SIG-M5 treated with dmso at 0.1 percent for 504 hours (cell line): ENCODE results near the gene KDM2A.
A peak's percentile ranks its signal among the peaks of the same experiment; 100 is the strongest.

ENCODE experiments used
- DNase-seq: peaks from one replicate; lab custom pipeline; 2025; ENCODE audit not compliant: unreplicated experiment; lab: John Stamatoyannopoulos, UW

KDM2A gene

DNA sequence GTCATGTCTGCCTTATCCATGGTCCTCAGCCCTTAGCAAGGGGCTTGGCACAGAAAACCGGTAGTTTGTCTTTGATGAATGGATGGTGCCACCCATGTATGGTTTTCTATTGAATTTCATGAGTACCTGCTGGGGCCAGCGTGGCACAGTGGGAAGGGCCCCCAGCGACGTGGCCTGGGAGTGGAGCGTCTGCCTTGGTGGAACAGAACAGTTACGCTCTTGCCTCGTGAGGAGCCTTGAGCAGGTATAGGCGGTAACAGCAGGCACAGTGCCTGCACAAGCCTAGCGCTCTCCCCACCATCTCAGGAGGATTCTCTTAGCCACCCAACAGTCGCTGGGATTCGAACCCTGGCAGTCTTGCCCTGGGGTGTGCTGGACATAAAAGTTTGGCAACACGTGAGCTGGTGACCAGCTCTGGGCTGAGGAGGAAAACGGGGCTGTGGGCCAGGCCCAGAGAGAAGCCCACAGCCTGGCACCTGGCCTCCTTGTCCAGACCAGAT, 181.2 kb downstream of the KDM2A start:
- no peak for DNase-seq

DNA sequence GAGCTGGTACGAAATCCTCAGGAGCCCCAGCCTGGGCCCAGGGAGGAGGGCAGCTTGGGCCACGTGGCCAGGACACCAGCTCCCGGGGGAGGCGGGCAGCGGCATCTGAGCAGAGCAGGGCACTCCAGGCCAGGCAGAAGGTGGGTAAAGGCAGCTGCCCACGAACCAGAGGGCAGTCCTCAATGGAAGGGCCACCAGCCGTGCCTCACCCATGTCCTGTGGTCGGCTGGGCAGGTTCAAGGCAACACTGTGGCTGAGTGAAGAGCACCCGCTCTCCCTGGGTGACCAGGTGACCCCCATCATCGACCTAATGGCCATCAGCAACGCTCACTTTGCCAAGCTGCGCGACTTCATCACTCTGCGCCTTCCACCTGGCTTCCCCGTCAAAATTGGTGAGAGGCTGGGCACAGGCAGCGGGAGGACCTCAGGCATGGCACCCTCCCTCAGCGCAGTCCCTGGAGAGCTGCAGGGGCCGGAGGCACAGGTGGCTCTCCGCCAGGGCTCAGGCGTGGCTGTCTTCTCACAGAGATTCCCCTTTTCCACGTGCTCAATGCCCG, 181.8 kb downstream of the KDM2A start:
- no peak for DNase-seq

DNA sequence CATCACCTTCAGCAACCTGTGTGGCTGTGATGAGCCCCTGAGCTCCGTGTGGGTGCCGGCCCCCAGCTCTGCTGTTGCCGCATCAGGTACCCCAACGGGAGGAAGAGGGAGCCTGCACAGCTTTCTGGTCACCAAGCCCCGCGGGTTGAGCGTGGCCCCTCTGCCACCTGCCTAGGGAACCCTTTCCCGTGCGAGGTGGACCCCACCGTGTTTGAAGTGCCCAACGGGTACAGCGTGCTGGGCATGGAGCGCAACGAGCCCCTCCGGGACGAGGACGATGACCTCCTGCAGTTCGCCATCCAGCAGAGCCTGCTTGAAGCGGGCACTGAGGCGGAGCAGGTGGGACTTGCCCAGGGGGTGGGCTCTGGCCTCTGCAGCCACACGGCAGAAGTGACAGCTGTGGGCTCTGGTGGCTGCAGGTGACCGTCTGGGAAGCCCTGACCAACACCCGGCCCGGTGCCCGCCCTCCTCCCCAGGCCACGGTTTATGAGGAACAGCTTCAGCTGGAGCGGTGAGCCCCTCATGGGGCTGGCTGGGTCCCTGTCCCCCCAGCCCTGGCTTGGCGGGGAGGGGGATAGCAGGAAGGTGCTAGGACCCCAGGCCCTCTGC, 182.4 kb downstream of the KDM2A start:
- DNase-seq: no peak

DNA sequence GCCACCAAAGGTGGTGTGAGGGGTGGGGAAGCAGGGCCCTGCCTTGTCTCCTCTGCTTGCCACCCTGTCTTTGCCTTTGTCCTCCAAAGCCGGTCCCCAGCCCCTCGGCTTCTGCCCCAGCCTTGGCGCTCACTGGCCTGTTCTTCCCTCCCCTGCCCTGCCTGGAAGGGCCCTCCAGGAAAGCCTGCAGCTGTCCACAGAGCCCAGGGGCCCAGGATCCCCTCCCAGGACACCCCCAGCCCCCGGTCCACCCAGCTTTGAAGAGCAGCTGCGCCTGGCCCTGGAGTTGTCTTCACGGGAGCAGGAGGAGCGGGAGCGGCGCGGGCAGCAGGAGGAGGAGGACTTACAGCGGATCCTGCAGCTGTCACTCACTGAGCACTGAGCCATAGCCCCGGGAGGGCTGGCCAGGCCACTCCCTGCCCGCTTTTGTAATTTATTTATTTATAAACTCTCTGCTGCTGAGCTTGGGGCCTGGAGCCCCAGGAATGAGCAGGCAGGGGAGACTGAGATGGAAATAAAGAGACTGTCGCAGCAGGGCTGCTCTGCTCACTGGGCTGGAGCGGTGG, 183.0 kb downstream of the KDM2A start:
- peak; percentile 72 for DNase-seq

DNA sequence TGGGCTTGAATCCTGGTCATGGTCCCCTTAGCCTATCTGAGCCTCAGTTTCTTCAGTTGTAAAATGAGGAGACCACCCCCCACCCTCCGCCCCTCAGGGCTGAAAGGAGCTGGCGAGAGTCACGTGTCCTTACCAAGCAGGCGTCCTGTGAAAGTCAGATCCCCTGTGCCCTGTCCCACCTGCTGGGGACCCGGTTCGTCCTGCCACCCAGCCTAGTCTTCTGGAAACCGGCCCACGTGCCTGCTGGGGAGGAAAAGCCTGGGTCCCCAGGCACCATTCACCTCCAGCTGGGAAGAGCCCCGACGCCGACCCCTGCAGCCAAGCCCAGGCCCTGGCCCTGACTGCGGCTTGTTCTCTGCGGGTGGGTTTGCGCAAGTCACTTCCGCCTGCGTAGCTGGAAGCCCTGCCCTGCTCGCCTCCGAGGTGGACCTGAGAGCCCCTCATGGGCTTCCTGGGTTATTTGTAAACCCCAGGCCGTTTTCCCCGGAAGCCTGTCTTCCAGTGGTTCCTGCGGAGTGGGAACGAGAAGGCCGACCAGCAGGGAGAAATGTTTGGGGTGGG, 183.6 kb downstream of the KDM2A start:
- DNase-seq: peak; percentile 50

DNA sequence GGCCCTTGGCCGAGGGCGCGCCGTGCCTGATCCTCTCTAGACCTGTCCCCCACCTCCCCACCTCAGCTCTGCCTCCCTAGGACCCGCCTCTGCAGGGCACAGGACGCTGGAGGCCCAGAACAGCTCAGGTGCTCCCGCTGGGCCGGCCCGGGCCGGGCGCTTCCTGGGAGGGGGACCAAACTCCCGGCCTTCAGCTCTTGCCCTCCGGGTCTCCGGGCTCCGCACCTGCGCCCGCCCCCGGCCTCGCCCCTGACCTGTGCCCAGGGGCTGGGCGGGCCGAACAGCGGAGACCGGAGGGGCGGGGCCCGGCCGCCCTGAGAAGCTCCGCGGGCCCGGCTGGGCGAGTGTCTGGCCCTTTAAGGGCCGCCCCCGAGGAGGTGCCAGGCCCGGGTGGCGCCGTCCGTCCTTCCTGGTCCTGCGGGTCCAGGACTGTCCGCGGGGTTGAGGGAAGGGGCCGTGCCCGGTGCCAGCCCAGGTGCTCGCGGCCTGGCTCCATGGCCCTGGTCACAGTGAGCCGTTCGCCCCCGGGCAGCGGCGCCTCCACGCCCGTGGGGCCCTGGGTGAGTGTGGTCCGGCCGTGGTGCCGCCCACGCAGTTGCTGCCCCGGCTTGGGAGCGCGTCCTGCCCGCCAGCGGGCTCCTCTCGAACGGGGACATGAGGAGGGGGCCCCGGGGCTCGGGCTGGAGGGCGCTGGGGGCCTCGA, 184.2 kb downstream of the KDM2A start, which contains the start of gene SSH3:
TSS of gene SSH3 (plus strand) at position 399 of the 703 bp plus-strand sequence. CDS start at position 495, 96 bp downstream.
- peak; percentile 32 for DNase-seq

DNA sequence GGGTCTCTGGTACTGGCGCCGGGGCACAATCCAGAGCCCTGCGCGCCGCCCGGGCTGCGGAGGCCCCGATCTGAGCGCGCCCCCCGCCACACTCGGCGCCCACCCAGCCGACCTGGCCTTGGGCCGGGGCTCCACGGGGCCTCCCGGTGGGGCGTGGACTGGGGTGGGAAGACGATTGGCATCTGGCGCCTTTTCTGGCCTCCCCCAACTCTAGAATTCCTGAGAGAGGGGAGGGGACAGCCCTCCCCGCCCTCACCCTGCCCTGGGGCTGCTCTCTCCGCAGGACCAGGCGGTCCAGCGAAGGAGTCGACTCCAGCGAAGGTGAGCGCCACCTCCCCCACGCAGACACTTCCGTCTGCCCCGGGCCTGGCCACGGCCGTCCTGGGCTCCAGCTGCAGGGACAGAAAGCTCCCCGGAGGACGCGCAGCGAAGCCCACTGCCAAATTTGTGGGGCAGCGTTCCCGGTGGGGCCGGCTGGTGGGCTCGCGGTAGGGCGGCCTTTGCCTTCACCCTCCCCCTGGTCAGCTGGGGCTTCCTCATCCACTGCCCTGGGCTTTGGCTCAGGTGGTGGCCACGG, 184.9 kb downstream of the KDM2A start:
- no peak for DNase-seq

DNA sequence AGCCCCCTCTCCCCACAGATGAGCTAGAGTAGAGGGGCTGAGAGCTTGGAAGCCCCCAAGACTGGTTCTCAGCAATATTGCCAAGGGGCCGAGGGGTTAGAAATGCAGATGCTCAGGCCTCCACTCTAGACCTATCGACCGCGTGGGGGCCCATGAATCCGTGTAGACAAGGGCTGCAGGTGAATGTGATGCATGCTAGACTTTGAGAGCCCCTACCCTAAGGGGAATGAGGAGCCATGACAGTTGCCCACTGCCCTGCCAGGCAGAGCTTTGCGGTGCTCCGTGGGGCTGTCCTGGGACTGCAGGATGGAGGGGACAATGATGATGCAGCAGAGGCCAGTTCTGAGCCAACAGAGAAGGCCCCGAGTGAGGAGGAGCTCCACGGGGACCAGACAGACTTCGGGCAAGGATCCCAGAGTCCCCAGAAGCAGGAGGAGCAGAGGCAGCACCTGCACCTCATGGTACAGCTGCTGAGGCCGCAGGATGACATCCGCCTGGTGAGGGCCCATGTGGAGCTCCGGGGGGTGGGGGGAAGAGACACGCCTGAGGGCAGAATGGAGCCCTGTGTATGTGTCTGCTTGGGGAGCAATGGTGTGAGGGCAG, 185.5 kb downstream of the KDM2A start:
- DNase-seq: no peak

DNA sequence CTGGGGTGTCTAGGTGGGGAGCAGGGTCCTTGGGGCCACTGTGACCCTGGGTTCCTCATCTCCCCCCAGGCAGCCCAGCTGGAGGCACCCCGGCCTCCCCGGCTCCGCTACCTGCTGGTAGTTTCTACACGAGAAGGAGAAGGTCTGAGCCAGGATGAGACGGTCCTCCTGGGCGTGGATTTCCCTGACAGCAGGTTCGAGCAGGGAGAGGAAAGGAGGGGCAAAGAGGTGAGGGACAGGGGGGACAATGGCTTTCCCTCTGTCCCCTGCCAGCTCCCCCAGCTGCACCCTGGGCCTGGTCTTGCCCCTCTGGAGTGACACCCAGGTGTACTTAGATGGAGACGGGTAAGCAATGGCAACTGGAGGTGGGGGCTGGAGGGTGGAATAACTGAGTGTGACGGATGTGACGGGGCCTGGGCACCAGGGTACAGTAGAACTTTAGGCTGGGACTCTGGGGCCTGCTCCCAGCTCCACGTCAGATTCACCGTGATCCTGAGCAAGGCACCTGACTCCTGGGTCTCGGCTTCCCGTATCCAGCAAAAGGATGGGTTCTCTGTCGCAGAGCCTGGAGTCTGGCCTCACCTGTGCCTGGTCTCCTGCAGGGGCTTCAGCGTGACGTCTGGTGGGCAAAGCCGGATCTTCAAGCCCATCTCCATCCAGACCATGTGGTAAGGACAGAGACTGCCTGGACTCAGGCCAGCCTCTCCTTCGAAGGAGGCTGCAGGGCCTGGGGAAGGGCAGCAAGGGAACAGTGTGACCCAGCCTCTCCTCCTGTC, 187.9 kb downstream of the KDM2A start:
- no peak for DNase-seq

DNA sequence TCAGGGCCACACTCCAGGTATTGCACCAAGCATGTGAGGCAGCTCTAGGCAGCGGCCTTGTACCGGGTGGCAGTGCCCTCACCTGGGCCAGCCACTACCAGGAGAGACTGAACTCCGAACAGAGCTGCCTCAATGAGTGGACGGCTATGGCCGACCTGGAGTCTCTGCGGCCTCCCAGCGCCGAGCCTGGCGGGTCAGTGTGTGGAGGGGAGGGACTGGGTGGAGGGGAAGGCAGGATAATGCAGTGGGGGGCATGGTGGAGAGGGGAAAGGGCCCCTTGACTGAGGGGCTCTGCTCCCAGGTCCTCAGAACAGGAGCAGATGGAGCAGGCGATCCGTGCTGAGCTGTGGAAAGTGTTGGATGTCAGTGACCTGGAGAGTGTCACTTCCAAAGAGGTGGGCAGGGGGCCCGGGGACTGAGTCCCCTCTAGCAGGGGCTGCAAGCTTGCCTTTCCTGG, 188.5 kb downstream of the KDM2A start:
- no peak for DNase-seq
